CD14-positive monocyte (primary cell): Measurements from ENCODE around the gene MAD1L1. TPM values are rescaled to one million over a fixed set of nuclear protein-coding genes. Genes with fewer than 3 reads are reported as not detected.
A peak's percentile ranks its signal among the peaks of the same experiment; 100 is the strongest.

ENCODE experiments used
- DNase-seq, 3 donors: peaks; one replicate each; pipeline ENCODE4 v3.0.0-alpha.2; 2011 to 2022
- H2AFZ ChIP-seq: 2 replicates; pipeline ENCODE4 v1.6.0; 2012; ENCODE audit warnings: mild to moderate bottlenecking, low read depth, low read length, inconsistent platforms; ENCODE audit not compliant: insufficient read depth, poor library complexity, severe bottlenecking
- H3K27ac ChIP-seq, 2 donors: 1 replicate in 1 of 2; 2 replicates in 1 of 2; pipeline ENCODE4 v1.5.1; 2012 to 2013; ENCODE audit warnings: low read length in 2 of 2, control low read depth in 1 of 2, inconsistent platforms in 1 of 2, low read depth in 1 of 2, mild to moderate bottlenecking in 1 of 2
- H3K27me3 ChIP-seq, 2 donors: one replicate each; pipeline versions ENCODE4 v1.6.0 to v1.6.1; 2011 to 2013; ENCODE audit warnings: low read length in 2 of 2; ENCODE audit not compliant: control insufficient read depth in 2 of 2, insufficient read depth in 2 of 2
- H3K36me3 ChIP-seq, 2 donors: replicated peaks in 1 of 2; 1 replicate in 1 of 2; 2 replicates in 1 of 2; pipeline versions ENCODE4 v1.5.1 to v1.6.1; 2012 to 2013; ENCODE audit warnings: low read length in 2 of 2, control low read depth in 1 of 2, inconsistent platforms in 1 of 2, mild to moderate bottlenecking in 1 of 2; ENCODE audit not compliant: insufficient read depth in 2 of 2, control insufficient read depth in 1 of 2
- H3K4me1 ChIP-seq, 2 donors: 1 replicate in 1 of 2; 2 replicates in 1 of 2; pipeline versions ENCODE4 v1.5.1 to v1.6.1; 2012 to 2013; ENCODE audit warnings: low read length in 2 of 2, control low read depth in 1 of 2, inconsistent platforms in 1 of 2, mild to moderate bottlenecking in 1 of 2, moderate library complexity in 1 of 2; ENCODE audit not compliant: insufficient read depth in 2 of 2, control insufficient read depth in 1 of 2
- H3K4me2 ChIP-seq: replicated peaks from 2 replicates; pipeline ENCODE3; 2012; ENCODE audit warnings: low read length, moderate library complexity, mild to moderate bottlenecking; ENCODE audit not compliant: poor library complexity, severe bottlenecking; ENCODE audit errors: extremely low read depth
- H3K4me3 ChIP-seq, 3 experiments: fragments of 200-600 bp in 1 of 3; sonication (generic) in 1 of 3; replicated peaks in 1 of 3; 1 replicate in 2 of 3; 2 replicates in 1 of 3; pipeline ENCODE4 v1.5.1; 2011 to 2013; ENCODE audit warnings: low read length in 3 of 3, mild to moderate bottlenecking in 3 of 3, control low read depth in 2 of 3, low read depth in 2 of 3, inconsistent platforms in 1 of 3, moderate library complexity in 1 of 3
- H3K79me2 ChIP-seq: 2 replicates; pipeline ENCODE4 v1.6.0; 2012; ENCODE audit warnings: mild to moderate bottlenecking, control low read depth, inconsistent platforms, low read length, moderate library complexity; ENCODE audit not compliant: insufficient read depth
- H3K9ac ChIP-seq: 2 replicates; pipeline ENCODE4 v1.6.0; 2017; ENCODE audit warnings: low read length, mild to moderate bottlenecking; ENCODE audit not compliant: insufficient read depth, poor library complexity, severe bottlenecking
- H3K9me3 ChIP-seq, 2 donors: replicated peaks in 1 of 2; 1 replicate in 1 of 2; 2 replicates in 1 of 2; pipeline versions ENCODE4 v1.5.1 to v1.6.1; 2012 to 2013; ENCODE audit warnings: low read length in 2 of 2, control low read depth in 1 of 2; ENCODE audit not compliant: control insufficient read depth in 1 of 2, insufficient read depth in 1 of 2
- H4K20me1 ChIP-seq: 2 replicates; pipeline ENCODE4 v1.6.0; 2012; ENCODE audit warnings: mild to moderate bottlenecking, low read length, control low read depth, moderate library complexity; ENCODE audit not compliant: insufficient read depth
- H3K27ac Mint-ChIP-seq, 7 donors: one replicate each; pipeline ENCODE4 v1.8.0; 2020; ENCODE audit warnings: mild to moderate bottlenecking in 7 of 7, mixed read lengths in 7 of 7, moderate library complexity in 6 of 7, inconsistent platforms in 2 of 7
- H3K27me3 Mint-ChIP-seq, 3 donors: one replicate each; pipeline ENCODE4 v1.8.0; 2021 to 2022; ENCODE audit warnings: low read depth in 3 of 3, mild to moderate bottlenecking in 3 of 3, mixed read lengths in 3 of 3, moderate library complexity in 3 of 3, inconsistent platforms in 1 of 3
- H3K36me3 Mint-ChIP-seq, 2 donors: one replicate each; pipeline ENCODE4 v1.8.0; 2020; ENCODE audit warnings: mixed read lengths in 2 of 2, inconsistent platforms in 1 of 2, mild to moderate bottlenecking in 1 of 2
- H3K4me1 Mint-ChIP-seq: one replicate; pipeline ENCODE4 v1.8.0; 2020; ENCODE audit warnings: mild to moderate bottlenecking, mixed read lengths
- H3K4me3 Mint-ChIP-seq, 2 donors: one replicate each; pipeline ENCODE4 v1.8.0; 2020; ENCODE audit warnings: mild to moderate bottlenecking in 2 of 2, mixed read lengths in 2 of 2, moderate library complexity in 1 of 2
- H3K9me3 Mint-ChIP-seq, 7 donors: one replicate each; pipeline ENCODE4 v1.8.0; 2020 to 2022; ENCODE audit warnings: mixed read lengths in 7 of 7, mild to moderate bottlenecking in 6 of 7, moderate library complexity in 6 of 7, inconsistent platforms in 2 of 7
- WGBS: methylation state at CpG from one replicate; pipeline ENCODE4 v1.1.5; 2013; ENCODE audit warnings: missing lambda C conversion rate; ENCODE audit not compliant: insufficient coverage; 5-methylcytosine and 5-hydroxymethylcytosine counted together
- intact Hi-C, 2 donors: fragments of 100-400 bp; cut with micrococcal nuclease; formaldehyde crosslinking; loops; one replicate each; pipeline versions ENCODE4 v1.15.0 to v1.15.1; 2023
- polyA plus RNA-seq, 3 donors: library from polyadenylated mRNA; depleted of rRNA in 1 of 3; unstranded in 2 of 3; stranded (reverse) in 1 of 3; fragments of 300-500 nt in 2 of 3; fragments of >200 nt in 1 of 3; fragmentation: Illumina TruSeq in 2 of 3; gene quantifications; 1 replicate in 2 of 3; 2 replicates in 1 of 3; pipeline ENCODE4 v1.2.3, GENCODE V29; 2012 to 2021
- TF ChIP-seq, protein P1 (sequence below): fragments of 200-600 bp; IDR thresholded peaks from one replicate; pipeline ENCODE4 v1.8.0; 2022; ENCODE audit warnings: antibody characterized with exemption, mild to moderate bottlenecking

The MAD1L1 gene
- polyA plus RNA-seq, 3 donors = 22.0 to 39.4 (median 33.2) TPM

DNA sequence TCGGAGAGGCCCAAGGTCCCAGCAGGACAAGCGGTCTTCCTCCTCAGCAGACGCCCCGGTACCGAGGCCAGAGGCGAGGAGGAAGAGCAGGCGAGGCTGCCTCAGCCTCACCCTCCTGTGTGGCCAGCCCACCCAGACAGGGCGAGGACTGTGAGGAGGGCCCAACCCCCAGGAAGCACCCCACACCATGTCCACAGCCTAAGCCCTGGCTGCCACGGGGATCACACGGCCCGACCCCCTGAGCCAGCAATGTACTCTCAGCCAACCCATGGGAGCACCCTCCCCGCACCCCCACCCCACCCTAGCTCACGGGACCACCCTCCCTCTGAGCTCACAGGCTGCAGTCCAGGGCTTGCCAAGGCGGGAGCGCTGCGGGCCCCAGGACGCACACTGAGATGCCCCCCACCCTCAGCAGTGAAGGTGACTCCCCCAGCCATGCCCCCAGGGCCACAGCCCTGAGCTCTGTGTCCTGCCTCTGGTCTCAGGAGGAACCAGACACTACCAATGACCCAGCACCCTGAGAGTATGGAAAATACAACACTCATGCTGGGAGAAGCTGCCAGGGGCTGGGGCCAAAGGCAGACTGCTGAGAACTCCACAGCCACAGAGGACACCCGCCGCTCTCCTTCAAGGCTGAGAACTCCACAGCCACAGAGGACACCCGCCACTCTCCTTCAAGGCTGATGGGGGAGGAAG, 93.6 kb downstream of the MAD1L1 start:
- no peak overlapping the region for H3K4me2 ChIP-seq
- H3K27ac Mint-ChIP-seq = peak overlapping the region in 2 of 7 donors; percentile 6 to 31
- H3K9ac ChIP-seq = no peak overlapping the region
- peak overlapping the region in 1 of 3 experiments; percentile 33 for H3K4me3 ChIP-seq
- H3K36me3 Mint-ChIP-seq = peaks cover 35 to 52% of the 10 kb centered on the region in 2 donors
- peak overlapping the region in 1 of 2 donors; percentile 52 for H3K27ac ChIP-seq
- TF ChIP-seq, protein P1, sequence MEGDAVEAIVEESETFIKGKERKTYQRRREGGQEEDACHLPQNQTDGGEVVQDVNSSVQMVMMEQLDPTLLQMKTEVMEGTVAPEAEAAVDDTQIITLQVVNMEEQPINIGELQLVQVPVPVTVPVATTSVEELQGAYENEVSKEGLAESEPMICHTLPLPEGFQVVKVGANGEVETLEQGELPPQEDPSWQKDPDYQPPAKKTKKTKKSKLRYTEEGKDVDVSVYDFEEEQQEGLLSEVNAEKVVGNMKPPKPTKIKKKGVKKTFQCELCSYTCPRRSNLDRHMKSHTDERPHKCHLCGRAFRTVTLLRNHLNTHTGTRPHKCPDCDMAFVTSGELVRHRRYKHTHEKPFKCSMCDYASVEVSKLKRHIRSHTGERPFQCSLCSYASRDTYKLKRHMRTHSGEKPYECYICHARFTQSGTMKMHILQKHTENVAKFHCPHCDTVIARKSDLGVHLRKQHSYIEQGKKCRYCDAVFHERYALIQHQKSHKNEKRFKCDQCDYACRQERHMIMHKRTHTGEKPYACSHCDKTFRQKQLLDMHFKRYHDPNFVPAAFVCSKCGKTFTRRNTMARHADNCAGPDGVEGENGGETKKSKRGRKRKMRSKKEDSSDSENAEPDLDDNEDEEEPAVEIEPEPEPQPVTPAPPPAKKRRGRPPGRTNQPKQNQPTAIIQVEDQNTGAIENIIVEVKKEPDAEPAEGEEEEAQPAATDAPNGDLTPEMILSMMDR = no peak
- peaks cover 0 to 4% (median 0%) of the 10 kb centered on the region in 7 donors for H3K9me3 Mint-ChIP-seq
- peaks cover 16 to 36% of the 10 kb centered on the region in 2 donors for H3K36me3 ChIP-seq
- 90% methylated on average over 14 of the region's 20 CpGs for WGBS
- H3K9me3 ChIP-seq = no peaks in the 10 kb centered on the region
- peaks cover 11% of the 10 kb centered on the region for H3K4me1 Mint-ChIP-seq
- no peak for DNase-seq
- H3K4me3 Mint-ChIP-seq = no peak overlapping the region
- no peaks in the 10 kb centered on the region for H3K79me2 ChIP-seq
- peak overlapping the region; percentile 44 for H2AFZ ChIP-seq
- peaks cover 9% of the 10 kb centered on the region in 2 donors for H3K4me1 ChIP-seq
- no peaks in the 10 kb centered on the region for H4K20me1 ChIP-seq
- intact Hi-C loops = no loop called here
- H3K27me3 Mint-ChIP-seq = peaks cover 0 to 2% (median 0%) of the 10 kb centered on the region in 3 donors
- H3K27me3 ChIP-seq = no peaks in the 10 kb centered on the region

DNA sequence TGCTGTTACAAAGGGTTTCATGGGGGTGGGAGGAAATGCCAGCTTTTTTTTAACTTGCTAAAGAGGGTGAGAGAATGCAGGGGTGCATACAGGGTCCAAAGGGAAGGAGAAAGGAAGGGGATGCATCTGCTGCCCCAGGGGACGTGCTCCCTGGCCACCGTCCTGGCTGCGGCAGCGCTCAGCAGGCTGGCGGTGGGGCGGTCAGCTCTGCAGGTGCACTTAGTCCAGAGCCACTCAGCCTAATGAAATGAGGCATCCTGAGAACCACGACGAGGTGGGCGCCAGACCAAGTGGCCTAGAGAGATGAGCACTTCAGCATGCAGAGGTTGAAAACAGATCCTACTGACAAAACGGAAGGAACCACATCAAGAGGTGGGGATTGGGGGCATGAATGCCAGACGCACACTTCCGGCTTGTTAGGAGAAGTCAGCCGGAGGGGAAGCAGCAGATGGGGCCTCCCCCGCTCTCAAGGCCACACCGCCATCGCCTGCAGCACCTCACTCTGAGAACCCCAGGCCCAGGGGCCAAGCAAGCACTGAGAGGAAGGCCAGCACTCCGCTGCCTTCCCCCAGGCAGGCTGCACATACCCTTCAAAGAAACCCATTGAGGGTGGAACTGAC, 94.5 kb downstream of the MAD1L1 start:
- H3K4me2 ChIP-seq = peak overlapping the region; percentile 42
- DNase-seq = peak; percentile 52 to 61 (median 53)

More for the DNA sequence above, 94.5 kb downstream of the MAD1L1 start:
- H3K4me3 ChIP-seq = peak overlapping the region in 1 of 3 experiments; percentile 33
- peak overlapping the region; percentile 44 for H2AFZ ChIP-seq
- Mint-ChIP-seq H3K27me3 (peaks cover 0 to 2% (median 0%) of the 10 kb centered on the region in 3 donors), H3K9me3 (peaks cover 0 to 4% (median 0%) of the 10 kb centered on the region in 7 donors), H3K36me3 (peaks cover 37 to 50% of the 10 kb centered on the region in 2 donors), H3K4me3 (peak overlapping the region; percentile 12 to 39), H3K4me1 (peaks cover 11% of the 10 kb centered on the region), H3K27ac (peak overlapping the region in 4 of 7 donors; percentile 50 to 72 (median 58))
- H3K27me3 ChIP-seq = no peaks in the 10 kb centered on the region
- intact Hi-C loops = no loop called here
- peaks cover 9% of the 10 kb centered on the region in 2 donors for H3K4me1 ChIP-seq
- H3K36me3 ChIP-seq = peaks cover 7 to 36% of the 10 kb centered on the region in 2 donors
- no peaks in the 10 kb centered on the region for H3K9me3 ChIP-seq
- no peaks in the 10 kb centered on the region for H4K20me1 ChIP-seq
- H3K27ac ChIP-seq = peak overlapping the region in 1 of 2 donors; percentile 52
- 46% methylated on average over 16 of the region's 17 CpGs for WGBS
- H3K9ac ChIP-seq = no peak overlapping the region
- TF ChIP-seq, protein P1 = no peak
- no peaks in the 10 kb centered on the region for H3K79me2 ChIP-seq
